Activated naive CD8-positive, alpha-beta T cell treated with anti-CD3 and anti-CD28 coated beads for 36 hours (primary cell): ENCODE data around the gene LARGE1. TPM values are rescaled to one million over a fixed set of nuclear protein-coding genes. Genes with fewer than 3 reads are reported as not detected.

Experiments
- DNase-seq: peaks from one replicate; pipeline ENCODE4 v3.0.0; 2021
- H3K27ac Mint-ChIP-seq: one replicate; pipeline ENCODE4 v1.8.0; 2022; ENCODE audit warnings: mild to moderate bottlenecking, moderate library complexity, mixed read lengths
- H3K27me3 Mint-ChIP-seq: one replicate; pipeline ENCODE4 v1.8.0; 2022; ENCODE audit warnings: mild to moderate bottlenecking, mixed read lengths
- H3K36me3 Mint-ChIP-seq: one replicate; pipeline ENCODE4 v1.8.0; 2021; ENCODE audit warnings: mild to moderate bottlenecking, mixed read lengths
- H3K4me1 Mint-ChIP-seq: one replicate; pipeline ENCODE4 v1.8.0; 2021; ENCODE audit warnings: mixed read lengths
- H3K4me3 Mint-ChIP-seq: one replicate; pipeline ENCODE4 v1.8.0; 2022; ENCODE audit warnings: mild to moderate bottlenecking, moderate library complexity, mixed read lengths
- H3K9me3 Mint-ChIP-seq: one replicate; pipeline ENCODE4 v1.8.0; 2022; ENCODE audit warnings: mixed read lengths
- total RNA-seq, 2 experiments: library from RNA; stranded (reverse); gene quantifications; one replicate each; pipeline ENCODE4 v1.2.3, GENCODE V29; 2021

Gene LARGE1
- total RNA-seq, 2 experiments from 2014 or later: 0.28 to 0.93 TPM

DNA sequence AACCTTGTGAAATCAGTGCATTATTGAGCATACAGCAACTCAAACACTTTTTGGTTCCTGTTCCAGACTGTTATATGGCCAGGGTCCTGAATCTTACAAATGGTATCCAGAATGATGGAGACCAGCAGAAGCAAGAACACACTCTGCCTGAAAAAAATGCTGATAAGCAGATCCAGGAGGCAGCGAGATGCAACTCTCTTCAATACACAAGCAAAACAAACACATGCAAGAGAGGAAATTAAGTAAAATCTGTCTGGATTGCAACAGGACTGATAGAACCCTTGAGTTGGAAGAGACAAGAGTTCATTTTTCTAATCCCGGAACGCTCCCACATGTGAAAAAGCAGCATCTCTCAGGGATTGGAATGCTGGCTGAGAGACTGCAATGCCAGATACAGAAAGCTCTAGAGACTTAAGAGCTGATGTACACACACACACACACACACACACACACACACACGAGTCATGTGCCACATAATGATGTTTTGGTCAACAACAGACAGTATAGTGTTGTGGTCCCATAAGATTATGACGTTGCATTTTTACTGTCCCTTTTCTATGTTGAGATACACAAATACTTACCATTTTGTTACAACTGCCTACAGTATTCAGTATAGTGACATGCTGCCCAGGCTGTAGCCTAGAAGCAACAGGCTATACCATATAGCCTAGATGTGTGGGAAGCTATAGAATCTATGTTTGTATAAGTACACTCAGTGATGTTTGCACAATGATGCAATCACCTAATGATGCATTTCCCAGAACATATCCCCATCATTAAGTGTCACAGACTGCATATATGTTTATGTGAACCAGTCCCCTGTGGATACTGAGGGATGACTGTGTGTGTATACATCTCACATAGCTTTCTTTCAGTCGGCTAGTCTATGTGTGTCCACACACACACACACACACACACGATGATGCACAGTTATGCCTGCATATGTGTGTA, 406.6 kb downstream of the LARGE1 start:
- H3K27ac Mint-ChIP-seq: no peak overlapping the region
- H3K4me3 Mint-ChIP-seq: no peak overlapping the region
- no peaks in the 10 kb centered on the region for H3K4me1 Mint-ChIP-seq
- no peaks in the 10 kb centered on the region for H3K36me3 Mint-ChIP-seq
- DNase-seq: no peak
- H3K27me3 Mint-ChIP-seq: no peaks in the 10 kb centered on the region
- H3K9me3 Mint-ChIP-seq: no peaks in the 10 kb centered on the region

DNA sequence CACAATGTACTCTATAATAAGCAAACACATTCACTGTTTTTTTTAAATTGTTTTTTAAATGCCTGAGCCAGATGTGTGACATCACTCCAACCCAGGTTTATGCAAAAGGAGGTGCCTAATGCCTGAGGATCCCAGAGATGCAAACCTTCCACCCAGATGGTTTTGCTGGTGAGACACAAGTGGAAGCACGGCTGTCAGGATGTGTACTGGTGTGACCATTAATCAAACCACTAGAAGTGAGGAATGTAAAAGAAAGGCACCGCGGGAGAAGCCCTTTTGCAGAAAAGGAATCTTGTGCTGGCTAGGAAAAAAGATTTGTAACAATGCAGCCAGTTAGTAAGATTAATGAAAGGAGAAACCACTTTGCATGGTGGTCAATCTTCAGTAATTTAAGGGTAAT, 407.4 kb downstream of the LARGE1 start:
- Mint-ChIP-seq H3K4me1 (no peaks in the 10 kb centered on the region), H3K9me3 (no peaks in the 10 kb centered on the region), H3K27ac (no peak overlapping the region)

DNA sequence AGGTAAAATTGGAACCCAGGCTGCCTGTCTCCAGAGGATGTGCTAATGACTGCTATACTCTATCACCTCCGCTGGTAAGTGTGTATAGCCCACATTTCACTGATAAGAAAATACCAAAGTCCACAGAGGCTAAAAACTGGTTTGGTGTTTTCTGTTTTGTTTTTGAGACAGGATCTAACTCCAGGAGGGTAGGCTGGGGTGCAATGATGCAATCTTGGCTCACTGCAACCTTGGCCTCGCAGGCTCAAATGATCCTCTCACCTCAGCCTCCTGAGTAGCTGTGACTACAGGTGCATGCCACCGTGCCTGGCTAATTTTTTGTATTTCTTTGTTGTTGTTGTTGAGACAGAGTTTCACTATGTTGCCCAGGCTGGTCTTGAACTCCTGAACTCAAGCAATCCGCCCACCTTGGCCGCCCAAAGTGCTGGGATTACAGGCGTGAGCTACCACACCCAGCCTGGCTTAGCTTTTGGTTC, 409.8 kb downstream of the LARGE1 start:
- H3K27ac Mint-ChIP-seq: no peak overlapping the region
- DNase-seq: no peak
- H3K4me3 Mint-ChIP-seq: no peak overlapping the region
- no peaks in the 10 kb centered on the region for H3K4me1 Mint-ChIP-seq
- H3K27me3 Mint-ChIP-seq: no peaks in the 10 kb centered on the region
- no peaks in the 10 kb centered on the region for H3K9me3 Mint-ChIP-seq
- no peaks in the 10 kb centered on the region for H3K36me3 Mint-ChIP-seq

More for the DNA sequence above, 407.4 kb downstream of the LARGE1 start:
- no peaks in the 10 kb centered on the region for H3K27me3 Mint-ChIP-seq
- no peak overlapping the region for H3K4me3 Mint-ChIP-seq
- DNase-seq: no peak
- H3K36me3 Mint-ChIP-seq: no peaks in the 10 kb centered on the region

DNA sequence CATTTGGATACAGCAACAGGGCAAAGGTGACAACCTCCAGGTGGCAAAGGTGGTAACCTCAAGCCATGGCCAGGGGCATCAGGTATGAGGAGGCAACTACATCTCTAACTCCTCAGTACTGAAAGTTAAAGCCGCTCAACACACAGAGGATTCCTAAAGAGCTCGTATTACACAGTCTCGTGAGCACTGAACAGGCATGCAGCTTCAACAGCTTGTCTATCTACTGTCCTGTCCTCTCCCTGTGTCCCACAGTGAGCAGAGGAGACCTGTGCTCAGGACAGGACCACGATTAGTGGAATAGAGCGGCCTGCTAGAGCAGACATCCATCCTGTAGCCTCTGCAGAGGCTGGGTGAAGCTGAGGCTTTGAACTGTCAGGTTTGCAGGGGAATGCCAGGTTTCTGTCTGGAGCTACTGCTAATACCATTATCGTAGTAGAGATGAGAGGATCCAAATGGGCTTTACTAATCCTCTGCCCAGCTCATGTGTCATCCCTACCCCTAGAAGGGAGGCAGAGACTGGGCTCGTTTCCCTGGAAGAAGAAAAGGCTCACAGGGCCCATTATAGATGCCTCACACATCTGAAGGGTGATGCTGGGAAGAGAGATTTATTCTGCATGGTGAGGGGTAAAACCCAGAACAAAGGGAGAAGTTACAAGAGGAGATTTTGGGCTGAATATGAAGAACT, 415.2 kb downstream of the LARGE1 start:
- DNase-seq: no peak
- no peaks in the 10 kb centered on the region for H3K4me1 Mint-ChIP-seq
- H3K36me3 Mint-ChIP-seq: no peaks in the 10 kb centered on the region
- H3K27me3 Mint-ChIP-seq: no peaks in the 10 kb centered on the region
- no peak overlapping the region for H3K27ac Mint-ChIP-seq
- no peak overlapping the region for H3K4me3 Mint-ChIP-seq
- no peaks in the 10 kb centered on the region for H3K9me3 Mint-ChIP-seq

DNA sequence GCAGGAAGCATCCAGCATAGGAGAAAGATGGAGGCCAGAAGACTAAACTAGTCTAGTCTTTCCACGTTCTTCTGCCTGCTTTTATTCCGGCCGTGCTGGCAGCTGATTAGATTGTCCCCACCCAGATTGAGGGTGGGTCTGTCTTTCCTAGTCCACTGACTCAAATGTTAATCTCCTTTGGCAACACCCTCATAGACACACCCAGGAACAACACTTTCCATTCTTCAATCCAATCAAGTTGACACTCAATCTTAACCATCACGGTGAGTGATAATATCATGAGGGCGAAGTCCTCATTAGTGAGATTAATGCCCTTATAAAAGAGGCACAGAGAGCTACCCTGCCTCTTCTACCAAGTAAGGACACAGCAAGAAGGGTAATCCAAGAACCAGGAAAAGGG, 424.2 kb downstream of the LARGE1 start:
- H3K4me3 Mint-ChIP-seq: no peak overlapping the region
- peaks cover 5% of the 10 kb centered on the region for H3K4me1 Mint-ChIP-seq
- no peaks in the 10 kb centered on the region for H3K9me3 Mint-ChIP-seq
- DNase-seq: no peak
- H3K27me3 Mint-ChIP-seq: no peaks in the 10 kb centered on the region
- H3K27ac Mint-ChIP-seq: no peak overlapping the region
- no peaks in the 10 kb centered on the region for H3K36me3 Mint-ChIP-seq

DNA sequence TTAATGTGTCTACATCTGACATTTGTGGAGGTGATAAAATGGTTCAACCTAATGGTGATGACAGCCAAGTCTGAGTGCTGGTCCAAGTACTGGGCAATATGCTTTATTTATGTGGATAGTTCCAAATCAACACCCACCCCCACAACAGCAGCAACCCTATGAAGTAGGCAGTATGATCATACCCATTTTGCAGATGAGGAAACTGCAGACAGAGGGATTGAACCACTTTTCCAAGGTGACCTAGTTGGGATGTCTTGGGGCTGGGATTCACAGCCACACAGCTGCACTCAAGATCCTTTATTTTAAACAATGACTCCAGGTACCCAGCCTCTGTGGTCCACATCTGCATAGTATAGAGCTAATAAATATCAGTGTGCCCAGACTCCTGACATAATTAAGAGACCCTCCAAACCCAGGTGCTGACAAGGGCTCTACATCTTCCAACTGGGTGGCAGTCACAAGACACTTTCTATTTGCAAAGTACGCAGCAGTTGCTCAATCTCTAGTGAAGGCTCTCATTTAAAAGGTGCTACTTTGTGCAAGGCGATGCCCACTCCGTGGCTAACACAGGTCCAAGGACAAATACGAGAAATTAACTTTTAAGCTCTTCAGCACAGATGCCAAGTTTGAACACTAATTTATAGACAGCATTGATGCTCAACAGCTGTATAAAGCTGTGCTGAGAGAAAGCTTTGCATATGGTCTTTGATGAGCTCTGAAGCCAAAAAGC, 426.6 kb downstream of the LARGE1 start:
- DNase-seq: no peak
- H3K27ac Mint-ChIP-seq: no peak overlapping the region
- no peak overlapping the region for H3K4me3 Mint-ChIP-seq
- no peaks in the 10 kb centered on the region for H3K9me3 Mint-ChIP-seq
- peaks cover 5% of the 10 kb centered on the region for H3K4me1 Mint-ChIP-seq
- H3K27me3 Mint-ChIP-seq: no peaks in the 10 kb centered on the region
- H3K36me3 Mint-ChIP-seq: no peaks in the 10 kb centered on the region

DNA sequence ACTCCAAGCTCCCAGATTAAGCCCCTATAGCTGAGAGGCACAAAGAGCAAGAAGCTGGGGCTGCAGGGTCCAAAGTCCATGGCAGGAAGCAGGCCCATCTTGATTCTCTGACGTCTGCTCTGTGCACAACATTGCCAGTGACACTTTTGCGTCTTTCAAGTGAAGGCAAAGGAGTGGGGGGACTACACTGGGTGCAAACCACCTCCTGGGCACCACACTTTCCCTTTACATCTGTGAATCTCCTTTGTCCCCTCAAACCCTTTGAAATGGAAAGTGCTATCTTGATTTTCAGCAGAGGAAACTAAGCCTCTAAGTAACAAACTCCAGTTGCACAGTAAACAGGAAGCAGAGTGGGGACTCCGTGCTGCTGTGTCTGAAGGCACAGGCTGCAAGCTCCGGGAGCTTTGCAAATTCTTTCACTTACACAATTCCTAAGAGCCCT, 428.0 kb downstream of the LARGE1 start:
- DNase-seq: no peak
- H3K4me3 Mint-ChIP-seq: no peak overlapping the region
- H3K27me3 Mint-ChIP-seq: no peaks in the 10 kb centered on the region
- no peaks in the 10 kb centered on the region for H3K36me3 Mint-ChIP-seq
- H3K27ac Mint-ChIP-seq: no peak overlapping the region
- peaks cover 5% of the 10 kb centered on the region for H3K4me1 Mint-ChIP-seq
- no peaks in the 10 kb centered on the region for H3K9me3 Mint-ChIP-seq

DNA sequence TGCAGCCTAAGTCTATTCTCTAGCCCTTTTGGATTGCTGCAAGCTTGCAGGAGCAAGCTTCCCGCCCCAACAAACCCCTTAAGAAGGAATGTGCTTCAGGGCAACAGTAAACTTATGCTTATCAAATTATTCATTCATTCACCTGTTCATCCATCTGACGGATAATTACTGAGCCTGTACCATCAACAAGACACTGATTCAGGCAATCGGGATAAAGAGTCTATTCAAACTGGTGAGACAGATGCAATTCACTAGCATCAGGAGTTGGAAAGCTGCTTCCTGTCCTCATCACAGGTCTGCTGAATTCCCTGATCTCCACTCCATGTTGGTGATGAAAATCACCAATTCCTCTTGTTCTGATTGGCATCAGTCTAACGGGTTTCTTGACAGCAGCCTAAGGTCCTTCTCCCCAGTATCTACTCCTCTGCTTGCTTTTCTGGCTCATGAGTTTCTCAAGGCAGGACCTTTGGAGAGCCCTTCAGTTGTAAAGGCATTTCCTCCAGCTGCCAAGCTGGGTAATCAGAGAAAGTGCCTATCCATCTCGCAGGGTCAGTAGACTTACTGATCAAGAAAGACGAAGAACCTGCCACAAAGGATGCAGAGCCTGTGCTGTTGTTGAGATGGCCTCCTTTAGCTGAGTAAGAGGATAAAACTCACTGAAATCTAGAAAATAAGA, 433.1 kb downstream of the LARGE1 start:
- H3K9me3 Mint-ChIP-seq: no peaks in the 10 kb centered on the region
- no peaks in the 10 kb centered on the region for H3K36me3 Mint-ChIP-seq
- H3K27me3 Mint-ChIP-seq: no peaks in the 10 kb centered on the region
- H3K27ac Mint-ChIP-seq: no peak overlapping the region
- H3K4me3 Mint-ChIP-seq: no peak overlapping the region
- no peak for DNase-seq
- no peaks in the 10 kb centered on the region for H3K4me1 Mint-ChIP-seq

DNA sequence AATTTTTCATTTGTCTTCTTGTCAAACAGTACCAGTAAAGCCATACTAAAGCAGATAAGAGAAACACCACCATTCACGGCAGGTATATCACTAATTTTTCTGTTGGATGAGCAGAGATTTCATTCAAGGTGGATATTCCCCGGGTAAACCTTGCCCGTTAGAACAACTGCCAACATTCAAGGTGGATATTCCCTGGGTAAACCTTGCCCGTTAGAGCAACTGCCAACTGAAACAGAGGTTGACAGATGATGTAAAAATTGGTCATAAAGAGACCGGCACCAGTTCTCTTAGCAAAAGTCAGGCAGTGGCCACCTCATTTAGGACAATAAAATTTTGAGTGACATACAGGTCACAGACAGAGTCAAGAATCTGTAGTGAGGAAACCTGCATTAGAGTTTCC, 438.7 kb downstream of the LARGE1 start:
- H3K27ac Mint-ChIP-seq: no peak overlapping the region
- H3K27me3 Mint-ChIP-seq: no peaks in the 10 kb centered on the region
- no peak for DNase-seq
- H3K4me1 Mint-ChIP-seq: no peaks in the 10 kb centered on the region
- no peaks in the 10 kb centered on the region for H3K9me3 Mint-ChIP-seq
- no peaks in the 10 kb centered on the region for H3K36me3 Mint-ChIP-seq
- H3K4me3 Mint-ChIP-seq: no peak overlapping the region

DNA sequence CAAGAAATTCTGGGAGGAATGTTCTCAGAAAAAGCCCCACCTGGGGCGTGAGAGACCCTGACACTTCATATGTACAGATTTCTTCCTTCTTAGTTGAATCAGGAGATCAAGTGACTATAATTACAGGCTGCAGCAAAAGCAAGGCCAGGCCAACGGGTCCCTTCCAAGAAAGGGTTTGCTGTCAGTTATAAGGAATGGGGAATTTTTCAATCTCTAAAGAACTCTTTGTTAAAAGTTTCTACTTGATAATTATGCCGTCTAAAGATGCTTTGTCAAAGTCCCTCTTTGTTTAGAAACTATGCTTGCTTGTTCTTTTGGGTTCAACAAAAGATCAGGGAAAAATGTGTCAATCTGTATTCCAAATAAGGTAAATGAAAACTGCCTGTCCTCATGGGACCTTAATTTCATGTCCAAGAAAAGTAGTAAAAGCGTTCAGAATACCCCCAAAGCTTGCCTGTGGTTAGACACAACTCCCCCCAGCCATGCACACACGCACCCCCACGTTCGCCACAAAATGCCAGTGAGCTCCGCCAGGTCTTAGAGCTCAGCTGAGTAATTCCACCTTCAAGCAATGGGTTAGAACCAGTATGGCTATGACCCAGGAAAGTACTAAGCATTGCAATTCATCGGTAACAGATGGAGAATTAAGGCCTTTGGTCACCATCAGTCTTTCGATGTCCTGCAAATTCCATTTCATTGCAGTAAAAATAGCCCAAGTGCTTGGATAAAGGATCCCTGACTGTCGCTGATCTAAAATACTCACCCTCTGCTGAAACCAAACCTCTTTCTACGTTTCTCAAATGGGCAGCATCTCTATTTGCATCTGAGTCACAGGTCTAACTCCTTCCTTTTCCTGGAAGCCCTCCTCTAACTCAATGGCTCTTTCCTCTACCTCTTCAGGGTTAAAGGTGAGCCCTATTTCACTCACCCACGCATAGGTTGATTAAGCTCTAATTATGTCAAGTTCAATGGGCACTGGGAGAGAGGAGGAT, 442.9 kb downstream of the LARGE1 start:
- no peaks in the 10 kb centered on the region for H3K9me3 Mint-ChIP-seq
- no peak overlapping the region for H3K4me3 Mint-ChIP-seq
- no peaks in the 10 kb centered on the region for H3K27me3 Mint-ChIP-seq
- no peak for DNase-seq
- H3K27ac Mint-ChIP-seq: no peak overlapping the region
- H3K4me1 Mint-ChIP-seq: no peaks in the 10 kb centered on the region
- no peaks in the 10 kb centered on the region for H3K36me3 Mint-ChIP-seq

DNA sequence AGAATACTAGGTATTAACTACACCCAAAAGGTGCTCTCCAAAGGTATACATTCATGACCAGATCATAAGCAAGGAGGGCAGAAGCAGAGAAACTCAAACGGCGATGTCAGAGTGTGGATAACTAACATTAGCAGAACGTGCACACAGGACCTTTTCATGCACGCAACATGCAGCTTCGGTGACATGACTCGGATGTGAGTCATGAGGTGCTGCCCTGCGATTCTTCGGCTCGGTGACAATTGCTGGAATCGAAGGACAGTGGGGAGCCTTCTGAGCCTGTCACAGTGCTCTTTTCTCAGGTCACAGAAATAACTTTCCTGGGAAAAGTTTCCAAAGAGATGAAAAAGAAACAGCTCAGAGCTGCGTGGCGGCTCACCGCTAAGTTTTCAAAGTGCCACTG, 443.6 kb downstream of the LARGE1 start:
- H3K4me3 Mint-ChIP-seq: no peak overlapping the region
- no peaks in the 10 kb centered on the region for H3K27me3 Mint-ChIP-seq
- H3K36me3 Mint-ChIP-seq: no peaks in the 10 kb centered on the region
- no peaks in the 10 kb centered on the region for H3K4me1 Mint-ChIP-seq
- H3K9me3 Mint-ChIP-seq: no peaks in the 10 kb centered on the region
- no peak for DNase-seq
- no peak overlapping the region for H3K27ac Mint-ChIP-seq

DNA sequence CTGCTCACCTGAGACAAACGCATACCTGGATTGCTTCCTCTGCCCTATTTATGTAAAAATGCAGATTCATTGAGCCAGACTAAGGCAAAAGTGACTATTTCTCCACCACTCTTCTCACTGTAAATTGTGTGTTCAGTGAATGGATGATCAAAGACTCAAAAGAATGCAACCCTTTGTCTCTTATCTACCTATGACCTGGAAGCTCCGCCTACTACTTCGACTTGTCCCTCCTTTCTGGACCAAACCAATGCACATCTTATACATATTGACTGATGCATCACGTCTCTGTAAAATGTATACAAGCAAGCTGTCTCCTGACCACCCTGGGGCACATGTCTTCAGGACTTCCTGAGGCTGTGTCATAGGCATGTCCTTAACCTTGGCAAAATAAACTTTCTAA, 444.1 kb downstream of the LARGE1 start:
- no peak overlapping the region for H3K4me3 Mint-ChIP-seq
- DNase-seq: no peak
- no peaks in the 10 kb centered on the region for H3K9me3 Mint-ChIP-seq
- no peak overlapping the region for H3K27ac Mint-ChIP-seq
- H3K36me3 Mint-ChIP-seq: no peaks in the 10 kb centered on the region
- H3K4me1 Mint-ChIP-seq: no peaks in the 10 kb centered on the region
- H3K27me3 Mint-ChIP-seq: no peaks in the 10 kb centered on the region

DNA sequence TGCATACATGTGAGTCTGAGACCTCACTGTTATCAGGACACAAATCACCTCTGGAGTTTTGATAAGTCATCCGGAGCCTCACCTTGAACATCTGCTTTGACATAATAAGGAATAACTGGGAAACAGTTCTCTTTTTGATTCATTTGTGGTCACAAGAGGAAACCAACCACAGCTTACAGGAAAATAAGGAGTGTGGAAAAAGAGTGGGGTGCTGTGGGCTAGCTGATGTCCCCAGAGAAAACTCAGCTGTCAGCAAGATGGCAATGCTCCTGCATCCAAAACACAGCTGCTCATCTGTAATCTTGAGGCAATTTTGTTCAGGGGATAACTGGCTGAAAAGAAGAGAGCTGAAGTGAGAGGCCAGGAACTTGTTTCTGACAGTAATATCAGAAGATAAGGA, 445.7 kb downstream of the LARGE1 start:
- Mint-ChIP-seq H3K4me3 (no peak overlapping the region), H3K4me1 (no peaks in the 10 kb centered on the region), H3K27me3 (no peaks in the 10 kb centered on the region), H3K27ac (no peak overlapping the region), H3K9me3 (no peaks in the 10 kb centered on the region), H3K36me3 (no peaks in the 10 kb centered on the region)
- DNase-seq: no peak
